Astrocyte of the spinal cord (primary cell): ENCODE data around the gene BMPR2.

Experiments used
- DNase-seq: peaks from one replicate; pipeline ENCODE4 v3.0.0; 2011; ENCODE audit warnings: low read depth, low spot score
- H3K4me3 ChIP-seq: 2 replicates; pipeline ENCODE4 v1.5.1; 2011; ENCODE audit warnings: low read depth, mild to moderate bottlenecking, low read length, moderate library complexity
- CTCF ChIP-seq: IDR thresholded peaks from 2 replicates; pipeline ENCODE4 v1.5.1; 2012; ENCODE audit warnings: low read depth, mild to moderate bottlenecking, low read length, inconsistent platforms
- in situ Hi-C: cut with HindIII; loops from 2 replicates; pipeline ENCODE4 v1.10.0; 2017; ENCODE audit warnings: low sequenced_read_pairs

The BMPR2 gene

DNA sequence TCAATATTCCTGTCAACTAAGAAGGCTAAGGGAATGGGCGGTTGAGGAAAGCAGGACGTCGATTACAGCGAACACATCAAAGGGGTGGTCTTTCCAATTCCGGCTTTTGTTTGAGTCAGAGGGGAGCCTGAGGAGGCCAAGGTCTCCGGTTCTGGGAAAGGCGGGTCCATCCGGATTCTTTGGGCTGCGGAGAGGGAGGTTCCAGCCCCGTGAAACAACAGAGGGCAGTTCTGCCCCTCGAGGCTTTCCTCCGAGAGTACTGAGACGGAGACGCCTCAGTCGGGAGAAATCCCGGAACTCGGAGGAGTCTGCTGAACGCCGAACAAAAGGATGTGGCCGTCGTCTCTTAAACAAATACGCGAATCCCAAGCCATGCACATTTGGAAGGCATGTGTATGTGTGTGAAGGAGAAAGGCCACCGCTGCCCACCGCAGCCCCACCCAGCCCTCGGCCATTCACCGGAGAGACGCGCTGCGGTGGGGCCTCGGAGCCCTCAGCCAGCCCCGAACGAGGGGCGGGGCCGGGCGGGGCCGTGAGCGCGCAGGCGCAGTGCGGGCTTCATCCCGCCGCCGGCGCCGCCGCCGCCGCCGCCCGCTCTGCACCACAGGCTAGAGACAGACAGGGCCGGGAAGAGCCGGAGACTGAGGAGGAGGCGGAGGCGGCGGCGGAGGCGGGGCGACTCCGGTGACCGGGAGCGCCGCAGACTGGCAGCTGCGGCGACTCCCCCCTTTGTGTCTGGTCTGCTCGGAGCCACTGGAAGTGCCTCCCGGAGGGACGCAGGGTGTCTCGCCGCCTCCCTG lies at the start of gene BMPR2:
Gene BMPR2 (plus strand): TSS at position 719 of the 800 bp plus-strand sequence. CDS start 1,148 bp downstream, outside the sequence.
- peak; percentile 93 for DNase-seq
- H3K4me3 ChIP-seq = peak within 1 kb of the TSS; percentile 92
- in situ Hi-C loops = no loop called here
- TF ChIP-seq CTCF = no peak

DNA sequence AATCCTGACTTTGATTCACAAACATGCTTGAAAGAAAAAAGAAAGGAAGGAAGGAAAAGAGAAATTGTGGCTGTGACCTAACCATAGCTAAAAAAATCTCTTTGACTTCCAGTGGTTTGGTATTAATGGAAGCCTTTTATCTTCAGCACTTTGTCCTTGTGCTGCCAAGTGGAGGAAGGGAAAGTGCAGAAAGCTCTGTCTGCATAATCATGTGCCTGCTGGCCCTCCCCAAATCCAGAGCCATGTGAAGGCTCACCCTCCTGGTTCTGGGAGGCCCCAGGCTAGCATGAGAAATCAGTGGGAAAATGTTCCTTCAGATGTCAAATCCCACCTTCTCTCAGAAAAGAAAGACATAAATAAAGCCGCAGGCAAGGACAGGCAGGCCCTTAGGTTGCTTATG lies 48.3 kb upstream of the BMPR2 start:
- H3K4me3 ChIP-seq = no peak overlapping the region
- DNase-seq = no peak
- in situ Hi-C loops = no loop called here
- TF ChIP-seq CTCF = no peak

GRCh38 chr2:202335791-202336467 lies 40.2 kb upstream of the BMPR2 start:
- in situ Hi-C loops = no loop called here
- TF ChIP-seq CTCF = no peak
- peak; percentile 27 for DNase-seq
- H3K4me3 ChIP-seq = no peak overlapping the region

- in situ Hi-C loops = no loop called here
- no peak for TF ChIP-seq CTCF
- no peak for DNase-seq
- H3K4me3 ChIP-seq = no peak overlapping the region
Observed at GRCh38 chr2:202337151-202337550, 39.0 kb upstream of the BMPR2 start.

GRCh38 chr2:202337706-202338346 lies 38.3 kb upstream of the BMPR2 start:
- no peak for TF ChIP-seq CTCF
- DNase-seq = no peak
- in situ Hi-C loops = no loop called here
- H3K4me3 ChIP-seq = no peak overlapping the region

- no peak overlapping the region for H3K4me3 ChIP-seq
- DNase-seq = peak; percentile 62
- in situ Hi-C loops = no loop called here
- TF ChIP-seq CTCF = no peak
Observed at GRCh38 chr2:202339071-202339870, 36.9 kb upstream of the BMPR2 start.
